ENCODE data around the gene AASS. TPM values are rescaled to one million over a fixed set of nuclear protein-coding genes. Genes with fewer than 3 reads are reported as not detected.
A peak's percentile ranks its signal among the peaks of the same experiment; 100 is the strongest.

Gene AASS
- total and polyA plus RNA-seq, 4 experiments from 2014 or later, result 0.79 to 3.0 (median 2.6) TPM; not detected in 1

- Mint-ChIP-seq H3K27ac (no peak overlapping the region), H3K9me3 (peaks cover 0 to 5% (median 0%) of the 10 kb centered on the region in 8 donors), H3K4me3 (no peak overlapping the region), H3K27me3 (no peaks in the 10 kb centered on the region), H3K4me1 (no peaks in the 10 kb centered on the region), H3K36me3 (no peaks in the 10 kb centered on the region)
- POLR2A ChIA-PET (ENCODE audit: partially characterized antibody), result no interaction called here
- no peak overlapping the region for H3K4me3 ChIP-seq (ENCODE audit: low read length in 2 of 2)
- intact Hi-C loops (cut with micrococcal nuclease), result no loop called here
- no peaks in the 10 kb centered on the region for H3K36me3 ChIP-seq (ENCODE audit: insufficient read depth, low read length)
- H3K4me1 ChIP-seq (ENCODE audit: insufficient read depth, low read length), result no peaks in the 10 kb centered on the region
- H3K27ac ChIP-seq (ENCODE audit: low read depth, low read length), result no peak overlapping the region
- CTCF ChIA-PET (ENCODE audit: partially characterized antibody), result no interaction called here
- no peak for DNase-seq
- no peaks in the 10 kb centered on the region for H3K27me3 ChIP-seq (ENCODE audit: insufficient read depth, low read length)
- H3K9me3 ChIP-seq (ENCODE audit: control insufficient read depth in 1 of 2, low read length in 2 of 2), result no peaks in the 10 kb centered on the region
Measured at GRCh38 chr7:122054393-122054792, 89.7 kb downstream of the AASS start.

- intact Hi-C loops (cut with micrococcal nuclease), result no loop called here
- ChIA-PET CTCF (ENCODE audit: partially characterized antibody) (no interaction called here), POLR2A (ENCODE audit: partially characterized antibody) (no interaction called here)
- peaks cover 0 to 2% of the 10 kb centered on the region in 2 donors for H3K27me3 Mint-ChIP-seq
- H3K27ac Mint-ChIP-seq, result peak overlapping the region in 1 of 7 donors; percentile 32
- no peaks in the 10 kb centered on the region for H3K4me1 ChIP-seq (ENCODE audit: insufficient read depth, low read length)
- no peak overlapping the region for H3K27ac ChIP-seq (ENCODE audit: low read depth, low read length)
- H3K9me3 ChIP-seq (ENCODE audit: control insufficient read depth in 1 of 2, low read length in 2 of 2), result no peaks in the 10 kb centered on the region
- H3K4me3 Mint-ChIP-seq, result no peak overlapping the region
- no peak overlapping the region for H3K4me3 ChIP-seq (ENCODE audit: low read length in 2 of 2)
- no peak for DNase-seq
- no peaks in the 10 kb centered on the region for H3K27me3 ChIP-seq (ENCODE audit: insufficient read depth, low read length)
- no peaks in the 10 kb centered on the region for H3K36me3 Mint-ChIP-seq
- H3K4me1 Mint-ChIP-seq, result no peaks in the 10 kb centered on the region
- H3K9me3 Mint-ChIP-seq, result peaks cover 0 to 7% (median 0%) of the 10 kb centered on the region in 8 donors
- no peaks in the 10 kb centered on the region for H3K36me3 ChIP-seq (ENCODE audit: insufficient read depth, low read length)
Measured at GRCh38 chr7:122046402-122046801, 97.6 kb downstream of the AASS start.

GRCh38 chr7:122040147-122040546, 103.9 kb downstream of the AASS start:
- Mint-ChIP-seq H3K9me3 (peaks cover 0 to 8% (median under 1%) of the 10 kb centered on the region in 8 donors), H3K4me1 (no peaks in the 10 kb centered on the region), H3K36me3 (no peaks in the 10 kb centered on the region), H3K4me3 (no peak overlapping the region), H3K27me3 (peaks cover 0 to 4% of the 10 kb centered on the region in 2 donors), H3K27ac (no peak overlapping the region)
- POLR2A ChIA-PET (ENCODE audit: partially characterized antibody), result no interaction called here
- H3K4me1 ChIP-seq (ENCODE audit: insufficient read depth, low read length), result no peaks in the 10 kb centered on the region
- CTCF ChIA-PET (ENCODE audit: partially characterized antibody), result no interaction called here
- H3K27me3 ChIP-seq (ENCODE audit: insufficient read depth, low read length), result no peaks in the 10 kb centered on the region
- no peak for DNase-seq
- no peak overlapping the region for H3K4me3 ChIP-seq (ENCODE audit: low read length in 2 of 2)
- H3K36me3 ChIP-seq (ENCODE audit: insufficient read depth, low read length), result no peaks in the 10 kb centered on the region
- no peak overlapping the region for H3K27ac ChIP-seq (ENCODE audit: low read depth, low read length)
- no peaks in the 10 kb centered on the region for H3K9me3 ChIP-seq (ENCODE audit: control insufficient read depth in 1 of 2, low read length in 2 of 2)
- intact Hi-C loops (cut with micrococcal nuclease), result no loop called here

GRCh38 chr7:122038904-122039303, 105.1 kb downstream of the AASS start:
- H3K27me3 Mint-ChIP-seq, result peaks cover 0 to 4% of the 10 kb centered on the region in 2 donors
- no peaks in the 10 kb centered on the region for H3K9me3 ChIP-seq (ENCODE audit: control insufficient read depth in 1 of 2, low read length in 2 of 2)
- H3K27ac Mint-ChIP-seq, result no peak overlapping the region
- CTCF ChIA-PET (ENCODE audit: partially characterized antibody), result no interaction called here
- no peak overlapping the region for H3K4me3 ChIP-seq (ENCODE audit: low read length in 2 of 2)
- H3K36me3 Mint-ChIP-seq, result no peaks in the 10 kb centered on the region
- H3K27me3 ChIP-seq (ENCODE audit: insufficient read depth, low read length), result no peaks in the 10 kb centered on the region
- H3K4me3 Mint-ChIP-seq, result no peak overlapping the region
- POLR2A ChIA-PET (ENCODE audit: partially characterized antibody), result no interaction called here
- no peak for DNase-seq
- H3K9me3 Mint-ChIP-seq, result peaks cover 0 to 8% (median 0%) of the 10 kb centered on the region in 8 donors
- no peaks in the 10 kb centered on the region for H3K4me1 ChIP-seq (ENCODE audit: insufficient read depth, low read length)
- intact Hi-C loops (cut with micrococcal nuclease), result no loop called here
- no peaks in the 10 kb centered on the region for H3K36me3 ChIP-seq (ENCODE audit: insufficient read depth, low read length)
- no peaks in the 10 kb centered on the region for H3K4me1 Mint-ChIP-seq
- no peak overlapping the region for H3K27ac ChIP-seq (ENCODE audit: low read depth, low read length)

- CTCF ChIA-PET (ENCODE audit: partially characterized antibody), result no interaction called here
- Mint-ChIP-seq H3K36me3 (no peaks in the 10 kb centered on the region), H3K4me3 (no peak overlapping the region), H3K9me3 (peaks cover 0 to 8% (median 0%) of the 10 kb centered on the region in 8 donors), H3K27ac (no peak overlapping the region), H3K4me1 (no peaks in the 10 kb centered on the region), H3K27me3 (peaks cover 0 to 4% of the 10 kb centered on the region in 2 donors)
- no peaks in the 10 kb centered on the region for H3K9me3 ChIP-seq (ENCODE audit: control insufficient read depth in 1 of 2, low read length in 2 of 2)
- H3K27me3 ChIP-seq (ENCODE audit: insufficient read depth, low read length), result no peaks in the 10 kb centered on the region
- H3K4me1 ChIP-seq (ENCODE audit: insufficient read depth, low read length), result no peaks in the 10 kb centered on the region
- DNase-seq, result no peak
- no peak overlapping the region for H3K4me3 ChIP-seq (ENCODE audit: low read length in 2 of 2)
- intact Hi-C loops (cut with micrococcal nuclease), result no loop called here
- no peak overlapping the region for H3K27ac ChIP-seq (ENCODE audit: low read depth, low read length)
- POLR2A ChIA-PET (ENCODE audit: partially characterized antibody), result no interaction called here
- H3K36me3 ChIP-seq (ENCODE audit: insufficient read depth, low read length), result no peaks in the 10 kb centered on the region
Measured at GRCh38 chr7:122038134-122038533, 105.9 kb downstream of the AASS start.

- intact Hi-C loops (cut with micrococcal nuclease), result no loop called here
- Histone ChIP-seq H3K4me1 (ENCODE audit: insufficient read depth, low read length) (no peaks in the 10 kb centered on the region), H3K9me3 (ENCODE audit: control insufficient read depth in 1 of 2, low read length in 2 of 2) (no peaks in the 10 kb centered on the region), H3K4me3 (ENCODE audit: low read length in 2 of 2) (no peak overlapping the region), H3K27ac (ENCODE audit: low read depth, low read length) (no peak overlapping the region), H3K36me3 (ENCODE audit: insufficient read depth, low read length) (no peaks in the 10 kb centered on the region), H3K27me3 (ENCODE audit: insufficient read depth, low read length) (no peaks in the 10 kb centered on the region)
- POLR2A ChIA-PET (ENCODE audit: partially characterized antibody), result no interaction called here
- CTCF ChIA-PET (ENCODE audit: partially characterized antibody), result no interaction called here
- DNase-seq, result no peak
- H3K4me3 Mint-ChIP-seq, result no peak overlapping the region
- peaks cover 0 to 5% (median 0%) of the 10 kb centered on the region in 8 donors for H3K9me3 Mint-ChIP-seq
- no peaks in the 10 kb centered on the region for H3K36me3 Mint-ChIP-seq
- H3K4me1 Mint-ChIP-seq, result no peaks in the 10 kb centered on the region
- H3K27me3 Mint-ChIP-seq, result peaks cover 0 to 2% of the 10 kb centered on the region in 2 donors
- no peak overlapping the region for H3K27ac Mint-ChIP-seq
Measured at GRCh38 chr7:122035876-122036275, 108.2 kb downstream of the AASS start.

GRCh38 chr7:122033641-122034040, 110.4 kb downstream of the AASS start:
- no peaks in the 10 kb centered on the region for H3K4me1 Mint-ChIP-seq
- no peaks in the 10 kb centered on the region for H3K27me3 Mint-ChIP-seq
- Histone ChIP-seq H3K27ac (ENCODE audit: low read depth, low read length) (no peak overlapping the region), H3K4me1 (ENCODE audit: insufficient read depth, low read length) (no peaks in the 10 kb centered on the region), H3K4me3 (ENCODE audit: low read length in 2 of 2) (no peak overlapping the region), H3K27me3 (ENCODE audit: insufficient read depth, low read length) (no peaks in the 10 kb centered on the region), H3K36me3 (ENCODE audit: insufficient read depth, low read length) (no peaks in the 10 kb centered on the region), H3K9me3 (ENCODE audit: control insufficient read depth in 1 of 2, low read length in 2 of 2) (no peaks in the 10 kb centered on the region)
- H3K36me3 Mint-ChIP-seq, result no peaks in the 10 kb centered on the region
- CTCF ChIA-PET (ENCODE audit: partially characterized antibody), result no interaction called here
- peaks cover 0 to 5% (median 0%) of the 10 kb centered on the region in 8 donors for H3K9me3 Mint-ChIP-seq
- intact Hi-C loops (cut with micrococcal nuclease), result no loop called here
- no peak overlapping the region for H3K27ac Mint-ChIP-seq
- POLR2A ChIA-PET (ENCODE audit: partially characterized antibody), result no interaction called here
- no peak for DNase-seq
- no peak overlapping the region for H3K4me3 Mint-ChIP-seq

- H3K36me3 ChIP-seq (ENCODE audit: insufficient read depth, low read length), result no peaks in the 10 kb centered on the region
- Mint-ChIP-seq H3K4me1 (no peaks in the 10 kb centered on the region), H3K27me3 (no peaks in the 10 kb centered on the region), H3K27ac (no peak overlapping the region), H3K4me3 (no peak overlapping the region), H3K9me3 (no peaks in the 10 kb centered on the region), H3K36me3 (no peaks in the 10 kb centered on the region)
- H3K4me3 ChIP-seq (ENCODE audit: low read length in 2 of 2), result no peak overlapping the region
- DNase-seq, result no peak
- H3K27ac ChIP-seq (ENCODE audit: low read depth, low read length), result no peak overlapping the region
- ChIA-PET CTCF (ENCODE audit: partially characterized antibody) (no interaction called here), POLR2A (ENCODE audit: partially characterized antibody) (no interaction called here)
- H3K4me1 ChIP-seq (ENCODE audit: insufficient read depth, low read length), result no peaks in the 10 kb centered on the region
- no peaks in the 10 kb centered on the region for H3K27me3 ChIP-seq (ENCODE audit: insufficient read depth, low read length)
- intact Hi-C loops (cut with micrococcal nuclease), result no loop called here
- no peaks in the 10 kb centered on the region for H3K9me3 ChIP-seq (ENCODE audit: control insufficient read depth in 1 of 2, low read length in 2 of 2)
Measured at GRCh38 chr7:122027058-122027457, 117.0 kb downstream of the AASS start.
